NCI-H1694 treated with DMSO at 0.1 percent for 48 hours (cell line): ENCODE data around the gene IFNLR1.

Source experiments
- DNase-seq: peaks from one replicate; lab custom pipeline; 2025; lab: John Stamatoyannopoulos, UW

IFNLR1 gene

GRCh38 chr1:24205345-24206082 lies 18.4 kb upstream of the IFNLR1 start:
- DNase-seq, result no peak

GRCh38 chr1:24204116-24204515 lies 17.0 kb upstream of the IFNLR1 start:
- no peak for DNase-seq

- DNase-seq, result no peak
Observed at GRCh38 chr1:24203404-24203803, 16.3 kb upstream of the IFNLR1 start.

GRCh38 chr1:24202987-24203386 lies 15.9 kb upstream of the IFNLR1 start:
- no peak for DNase-seq

- DNase-seq, result no peak
Observed at GRCh38 chr1:24202556-24202955, 15.5 kb upstream of the IFNLR1 start.

GRCh38 chr1:24201941-24202440 lies 14.9 kb upstream of the IFNLR1 start:
- DNase-seq, result peak; percentile 67

- peak; percentile 43 for DNase-seq
Observed at GRCh38 chr1:24199291-24199900, 12.3 kb upstream of the IFNLR1 start.

- DNase-seq, result no peak
Observed at GRCh38 chr1:24198766-24199165, 11.7 kb upstream of the IFNLR1 start.

GRCh38 chr1:24195874-24196273 lies 8.8 kb upstream of the IFNLR1 start:
- DNase-seq, result no peak

GRCh38 chr1:24195136-24195535 lies 8.0 kb upstream of the IFNLR1 start:
- no peak for DNase-seq

GRCh38 chr1:24193046-24193445 lies 6.0 kb upstream of the IFNLR1 start:
- DNase-seq, result no peak

- DNase-seq, result no peak
Observed at GRCh38 chr1:24191860-24192259, 4.8 kb upstream of the IFNLR1 start.

- no peak for DNase-seq
Observed at GRCh38 chr1:24190983-24191461, 3.9 kb upstream of the IFNLR1 start.

- DNase-seq, result no peak
Observed at GRCh38 chr1:24189528-24189927, 2.4 kb upstream of the IFNLR1 start.

GRCh38 chr1:24186711-24186992 lies 437 bp downstream of the IFNLR1 start:
- DNase-seq, result no peak

- no peak for DNase-seq
Observed at GRCh38 chr1:24186031-24186710, 918 bp downstream of the IFNLR1 start.

- no peak for DNase-seq
Observed at GRCh38 chr1:24185076-24185475, 2.0 kb downstream of the IFNLR1 start.

GRCh38 chr1:24182061-24182460 lies 5.0 kb downstream of the IFNLR1 start:
- DNase-seq, result no peak

- no peak for DNase-seq
Observed at GRCh38 chr1:24181619-24182018, 5.5 kb downstream of the IFNLR1 start.

GRCh38 chr1:24180676-24181075 lies 6.4 kb downstream of the IFNLR1 start:
- DNase-seq, result no peak

- DNase-seq, result no peak
Observed at GRCh38 chr1:24179251-24179840, 7.7 kb downstream of the IFNLR1 start.

- no peak for DNase-seq
Observed at GRCh38 chr1:24178407-24178806, 8.7 kb downstream of the IFNLR1 start.

GRCh38 chr1:24177161-24177560 lies 9.9 kb downstream of the IFNLR1 start:
- DNase-seq, result no peak
